Inferior parietal cortex (tissue), 1 donor: ENCODE results near the gene MYH11.
"Not testable (repeated sequence)": the region's sequence is repeated elsewhere in the genome, so short reads cannot be mapped to it uniquely, and the experiment has no call there.

Experiments
- DNase-seq: peaks from one replicate; pipeline ENCODE4 v3.0.0-alpha.2; 2016; ENCODE audit errors: extremely low spot score

Gene MYH11

GRCh38 chr16:15751940-15752339 lies 104.9 kb downstream of the MYH11 start:
- DNase-seq, result no peak

- DNase-seq, result no peak
Measured at GRCh38 chr16:15749985-15750384, 106.8 kb downstream of the MYH11 start.

- DNase-seq, result no peak
Measured at GRCh38 chr16:15749371-15749770, 107.5 kb downstream of the MYH11 start.

GRCh38 chr16:15748654-15749053 lies 108.2 kb downstream of the MYH11 start:
- no peak for DNase-seq

- no peak for DNase-seq
Measured at GRCh38 chr16:15747937-15748336, 108.9 kb downstream of the MYH11 start.

GRCh38 chr16:15746332-15746731 lies 110.5 kb downstream of the MYH11 start:
- no peak for DNase-seq

- no peak for DNase-seq
Measured at GRCh38 chr16:15743657-15744056, 113.2 kb downstream of the MYH11 start.

GRCh38 chr16:15742716-15743115 lies 114.1 kb downstream of the MYH11 start:
- DNase-seq, result no peak

GRCh38 chr16:15741207-15741871 lies 115.5 kb downstream of the MYH11 start:
- no peak for DNase-seq

- no peak for DNase-seq
Measured at GRCh38 chr16:15739950-15740349, 116.9 kb downstream of the MYH11 start.

- no peak for DNase-seq
Measured at GRCh38 chr16:15739464-15739863, 117.4 kb downstream of the MYH11 start.

GRCh38 chr16:15737140-15737644 lies 119.6 kb downstream of the MYH11 start:
- no peak for DNase-seq

- DNase-seq, result no peak
Measured at GRCh38 chr16:15736529-15736928, 120.3 kb downstream of the MYH11 start.

- no peak for DNase-seq
Measured at GRCh38 chr16:15735610-15736009, 121.2 kb downstream of the MYH11 start.

- no peak for DNase-seq
Measured at GRCh38 chr16:15732416-15732815, 124.4 kb downstream of the MYH11 start.

GRCh38 chr16:15729152-15729551 lies 127.7 kb downstream of the MYH11 start:
- DNase-seq, result no peak

- not testable (repeated sequence) for DNase-seq
Measured at GRCh38 chr16:15727697-15728096, 129.1 kb downstream of the MYH11 start.

- DNase-seq, result no peak
Measured at GRCh38 chr16:15726715-15727114, 130.1 kb downstream of the MYH11 start.

- DNase-seq, result no peak
Measured at GRCh38 chr16:15725641-15726240, 131.1 kb downstream of the MYH11 start.

- no peak for DNase-seq
Measured at GRCh38 chr16:15723808-15724207, 133.0 kb downstream of the MYH11 start.

- DNase-seq, result no peak
Measured at GRCh38 chr16:15721018-15721417, 135.8 kb downstream of the MYH11 start.

GRCh38 chr16:15716694-15717447 lies 140.0 kb downstream of the MYH11 start:
- DNase-seq, result no peak

- no peak for DNase-seq
Measured at GRCh38 chr16:15715221-15715620, 141.6 kb downstream of the MYH11 start.
